TTC549 (cell line): Measurements from ENCODE around the gene MKNK2.
"Not testable (repeated sequence)": the region's sequence is repeated elsewhere in the genome, so short reads cannot be mapped to it uniquely, and the experiment has no call there.

Experiments
- FAIRE-seq: peaks from 2 replicates; lab custom pipeline; 2012; peaks lifted over from hg19 to GRCh38; lab: Jason Lieb, UNC

The MKNK2 gene

DNA sequence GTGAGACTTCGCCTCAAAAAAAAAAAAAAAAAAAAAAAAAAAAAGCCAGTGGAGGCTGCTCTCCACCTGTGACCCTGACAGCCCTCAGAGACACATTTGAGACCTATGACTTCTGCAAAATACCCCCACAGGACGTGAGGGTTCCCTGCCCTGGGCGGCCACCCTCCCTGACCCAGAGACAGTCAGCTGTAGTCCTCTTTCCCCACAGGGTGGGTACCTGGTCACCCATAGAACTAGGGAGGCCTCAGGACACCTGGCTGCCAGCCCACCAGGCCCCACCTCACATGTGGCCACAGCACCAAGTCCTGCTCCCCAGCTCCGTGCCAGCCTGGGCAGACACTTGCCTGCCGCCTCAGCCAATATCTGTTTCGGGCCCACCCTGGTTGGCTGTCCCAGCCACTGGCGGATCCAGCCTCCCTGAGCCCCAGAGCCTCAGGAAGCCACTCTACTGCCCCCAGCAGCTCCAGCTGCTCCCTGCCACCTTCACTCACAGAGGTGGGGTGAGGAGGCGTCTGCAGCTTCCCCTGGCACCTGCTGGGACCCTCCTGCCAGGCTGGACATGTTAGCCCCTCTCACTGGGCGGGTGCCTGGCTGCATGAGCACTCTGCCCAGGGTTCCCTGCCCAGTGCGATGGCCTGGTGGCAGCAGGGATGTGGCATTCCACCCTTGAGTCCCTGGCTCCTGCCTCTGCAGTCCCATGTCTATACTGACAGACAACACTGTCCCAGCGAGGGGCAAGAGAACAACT lies 6.9 kb downstream of the MKNK2 start:
- no peak for FAIRE-seq

GRCh38 chr19:2043251-2043641 lies 7.8 kb downstream of the MKNK2 start:
- no peak for FAIRE-seq

DNA sequence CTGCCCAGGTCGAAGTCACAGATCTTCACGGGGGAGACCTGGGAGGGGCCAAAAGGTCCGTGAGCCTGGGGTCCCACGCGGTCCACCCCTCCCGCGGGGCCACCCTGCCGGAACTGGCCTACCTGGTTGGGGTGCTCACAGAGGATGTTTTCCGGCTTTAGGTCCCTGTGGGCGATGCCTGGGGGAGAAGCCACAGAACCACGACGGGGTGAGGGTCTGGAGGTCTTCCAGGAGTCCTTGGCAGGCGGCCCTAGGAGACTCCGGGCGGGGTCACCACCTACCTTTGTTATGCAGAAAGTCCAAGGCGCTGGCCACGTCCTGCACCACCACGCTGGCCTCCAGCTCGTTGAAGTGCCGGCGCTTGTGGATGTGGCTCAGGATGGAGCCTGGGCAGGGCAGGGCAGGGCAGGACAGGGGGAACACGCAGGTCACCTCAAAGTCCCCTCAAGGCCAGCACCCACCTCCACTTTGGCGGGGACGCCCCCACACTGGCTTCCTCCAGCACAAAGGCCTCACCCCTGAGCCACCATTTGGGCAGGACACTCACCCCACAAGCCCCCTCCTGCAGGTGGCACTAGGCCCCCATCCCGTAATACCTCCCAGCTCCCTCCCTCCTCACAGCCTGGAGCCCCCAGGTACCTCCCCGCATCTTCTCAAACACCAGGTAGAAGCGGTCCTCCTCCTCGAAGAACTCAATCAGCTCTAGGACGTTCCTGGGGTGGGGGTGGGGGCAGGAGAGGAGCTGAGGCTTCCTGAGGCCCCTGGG lies 8.4 kb downstream of the MKNK2 start:
- FAIRE-seq: no peak

DNA sequence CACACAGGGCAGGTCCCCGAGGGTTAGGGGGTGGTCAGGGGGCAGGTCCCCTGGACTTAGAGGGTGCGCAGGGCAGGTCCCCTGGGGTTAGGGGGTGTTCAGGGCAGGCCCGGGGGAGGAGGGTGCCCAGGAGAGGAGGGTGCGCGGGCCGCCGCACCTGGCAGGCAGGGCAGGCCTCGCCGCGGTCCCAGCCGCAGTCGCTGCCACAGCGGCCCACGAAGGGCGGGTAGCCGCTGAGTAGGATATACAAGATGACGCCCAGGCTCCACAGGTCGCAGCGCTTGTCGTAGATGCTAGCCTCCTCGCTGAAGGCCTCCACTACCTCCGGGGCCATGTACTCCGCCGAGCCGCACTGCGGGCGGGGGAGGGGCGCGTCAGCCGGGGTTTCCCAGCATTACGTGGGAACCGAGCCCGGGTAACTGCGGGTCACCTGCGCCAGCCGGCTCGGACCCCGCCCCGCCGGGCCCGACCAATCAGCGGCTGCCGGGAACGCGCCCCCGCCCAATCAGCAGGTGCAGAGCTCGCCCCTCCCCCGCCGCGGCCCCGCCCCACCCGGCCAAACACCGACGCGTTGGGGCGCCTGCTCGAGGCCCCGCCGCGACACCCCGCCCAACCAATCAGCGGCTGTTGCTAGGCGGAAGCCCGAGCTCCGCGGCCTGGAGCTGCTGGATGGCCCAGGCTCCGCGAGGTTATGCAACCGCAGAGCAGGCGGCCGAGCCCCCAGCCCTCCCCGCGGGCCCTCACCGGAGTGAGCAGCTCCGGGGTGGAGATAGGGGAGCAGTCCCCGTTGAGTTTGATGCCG lies 9.2 kb downstream of the MKNK2 start:
- no peak for FAIRE-seq

- FAIRE-seq: no peak
Observed at GRCh38 chr19:2041433-2041682, 9.7 kb downstream of the MKNK2 start.

DNA sequence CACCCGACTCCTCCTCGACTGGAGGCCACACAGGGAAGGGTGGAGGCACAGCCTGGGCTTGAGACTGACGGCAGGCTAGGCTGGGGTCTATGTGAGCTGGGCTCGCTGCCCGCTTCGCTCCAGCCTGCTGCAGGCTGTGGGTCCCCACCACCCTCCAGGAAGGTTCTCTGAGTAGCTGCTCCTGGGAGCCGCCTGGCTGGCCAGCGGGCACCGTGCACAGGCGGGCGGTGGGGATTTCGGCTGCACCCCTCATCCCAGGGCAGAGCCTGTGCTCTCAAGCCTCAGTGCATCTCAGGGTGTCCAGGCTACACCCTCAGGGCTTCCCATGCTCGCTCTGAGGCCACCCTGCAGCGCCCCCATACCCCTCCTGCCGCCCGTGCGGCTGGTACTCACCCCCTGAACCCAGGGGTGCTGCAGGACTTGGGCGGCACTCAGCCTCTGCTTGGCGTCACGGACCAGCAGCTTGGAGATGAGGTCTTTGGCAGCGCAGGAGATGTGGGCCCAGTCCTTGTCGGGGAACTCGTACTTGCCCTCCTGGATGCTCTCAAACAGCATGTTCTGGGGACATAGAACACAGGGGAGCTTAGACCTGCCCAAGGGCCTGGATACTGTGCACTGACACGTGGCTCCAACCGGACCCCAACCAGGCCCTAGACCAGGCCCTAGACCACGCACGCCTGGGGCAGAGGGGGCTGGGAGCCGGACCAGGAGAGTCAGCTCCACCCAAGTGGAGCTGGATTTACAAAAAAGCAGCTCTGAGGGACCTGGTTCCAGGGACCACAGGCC lies 10.2 kb downstream of the MKNK2 start:
- FAIRE-seq: no peak

GRCh38 chr19:2039959-2040646 lies 10.9 kb downstream of the MKNK2 start:
- no peak for FAIRE-seq

DNA sequence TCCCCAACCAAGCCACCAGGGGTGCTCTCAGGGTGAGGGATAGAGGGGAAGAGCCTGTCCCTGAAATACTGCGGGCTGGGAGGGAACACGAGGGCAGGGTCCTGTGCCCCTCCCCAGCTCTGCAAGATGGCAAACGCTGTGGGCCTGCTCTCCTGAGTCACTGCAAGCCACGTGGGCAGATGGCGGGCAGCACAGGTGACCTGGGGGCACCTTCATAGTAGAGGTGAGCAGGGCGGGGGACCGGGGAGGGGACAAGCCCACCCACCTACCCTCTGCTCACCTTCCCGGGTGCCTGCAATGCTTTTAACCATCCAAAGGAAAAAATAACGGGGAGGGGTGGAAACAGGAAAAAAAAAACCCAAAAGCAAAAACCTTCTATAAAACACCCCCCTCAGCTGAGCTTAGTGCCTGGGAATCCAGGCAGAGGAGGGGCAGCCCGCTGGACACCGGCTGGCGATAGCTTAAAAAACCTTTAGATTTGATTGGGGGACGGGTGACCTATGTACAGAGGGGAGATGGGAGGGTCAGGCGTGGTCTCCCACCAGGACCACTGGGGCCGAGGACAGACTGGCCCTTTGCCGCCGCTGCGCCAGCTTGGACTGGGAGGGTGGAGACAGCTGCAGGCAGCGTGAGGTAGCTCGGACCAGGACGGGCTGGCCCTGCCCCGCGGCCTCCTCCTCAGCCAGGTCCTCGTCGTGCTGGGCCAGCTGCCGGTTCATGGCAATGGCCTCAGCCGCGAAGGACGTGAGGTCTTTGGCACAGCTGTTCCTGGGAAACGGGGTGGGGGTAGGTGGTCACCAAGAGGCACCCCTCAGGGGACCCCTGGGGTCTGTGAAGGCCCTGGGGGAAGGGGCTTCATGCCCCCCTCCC lies 11.7 kb downstream of the MKNK2 start:
- FAIRE-seq: no peak

GRCh38 chr19:2038284-2039088 lies 12.6 kb downstream of the MKNK2 start:
- FAIRE-seq: no peak

GRCh38 chr19:2037651-2038255 lies 13.3 kb downstream of the MKNK2 start:
- FAIRE-seq: no peak

DNA sequence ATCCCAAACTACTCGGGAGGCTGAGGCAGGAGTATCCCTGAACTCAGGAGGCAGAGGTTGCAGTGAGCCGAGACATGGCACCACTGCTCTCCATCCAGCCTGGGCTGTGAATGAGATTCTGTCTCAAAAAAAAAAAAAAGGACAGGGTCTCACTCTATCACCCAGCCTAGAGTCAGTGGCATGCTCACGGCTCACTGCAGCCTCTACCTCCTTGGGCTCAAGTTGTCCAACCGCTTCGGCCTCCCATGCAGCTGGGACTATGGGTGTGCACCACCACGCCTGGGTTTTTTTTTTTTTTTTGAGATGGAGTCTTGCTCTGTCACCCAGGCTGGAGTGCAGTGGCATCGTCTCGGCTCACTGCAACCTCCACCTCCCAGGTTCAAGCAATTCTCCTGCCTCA lies 14.6 kb downstream of the MKNK2 start:
- FAIRE-seq: no peak

GRCh38 chr19:2035590-2035991 lies 15.5 kb downstream of the MKNK2 start:
- no peak for FAIRE-seq

DNA sequence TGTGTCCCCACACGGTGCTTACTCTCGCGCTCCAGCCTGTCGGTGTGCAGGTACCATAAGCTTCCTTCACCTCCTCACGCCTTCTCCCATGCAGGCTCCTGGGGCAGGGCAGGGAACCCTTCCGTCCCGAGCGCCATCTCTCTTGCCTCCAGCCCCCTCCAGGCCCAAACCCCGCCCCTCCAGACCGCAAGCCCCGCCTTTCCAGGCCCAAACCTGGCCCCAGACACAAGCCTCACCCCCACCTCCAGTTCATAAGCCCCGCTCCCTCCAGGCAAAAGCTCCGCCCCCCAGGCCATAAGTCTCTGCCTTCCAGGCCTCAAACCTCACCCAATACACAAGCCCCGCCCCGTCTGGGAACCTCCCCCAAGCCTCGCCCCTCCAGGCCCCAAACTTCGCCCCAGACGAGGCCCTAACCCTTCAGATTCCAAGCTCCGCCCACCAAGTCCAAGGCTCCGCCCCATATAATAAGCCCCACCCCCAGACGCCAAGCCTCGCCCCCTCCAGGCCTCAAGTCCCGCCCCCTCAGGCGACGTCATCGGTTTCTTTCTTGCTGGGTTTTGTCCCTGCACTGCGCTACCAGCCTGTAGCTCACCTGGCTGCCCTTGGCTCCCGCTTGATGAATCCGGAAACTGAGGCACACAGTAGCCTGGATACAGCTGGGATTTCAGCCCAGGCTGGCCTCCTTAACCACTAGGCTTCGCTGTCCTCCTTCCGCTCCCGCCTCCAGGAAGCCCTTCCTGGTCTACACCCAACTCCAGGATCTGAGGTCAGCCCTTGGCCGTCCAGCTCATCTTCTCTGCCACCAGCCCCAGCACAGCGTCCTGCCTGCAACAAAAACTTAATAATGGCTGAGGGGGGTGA lies 16.1 kb downstream of the MKNK2 start:
- no peak for FAIRE-seq

DNA sequence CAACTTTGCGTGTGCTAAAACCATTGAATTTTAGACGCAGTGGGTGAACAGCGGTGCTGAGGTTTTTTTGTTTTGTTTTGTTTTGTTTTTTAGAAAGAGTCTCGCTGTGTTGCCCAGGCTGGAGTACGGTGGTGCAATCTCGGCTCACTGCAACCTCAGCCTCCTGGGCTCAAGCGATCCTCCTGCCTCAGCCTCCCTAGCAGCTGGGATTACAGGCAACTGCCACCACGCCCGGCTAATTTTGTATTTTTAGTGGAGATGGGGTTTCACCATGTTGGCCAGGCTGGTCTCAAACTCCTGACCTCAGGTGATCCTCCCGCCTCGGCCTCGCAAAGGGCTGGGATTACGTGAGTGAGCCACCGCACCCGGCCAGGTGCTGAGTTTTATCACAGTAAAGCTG lies 16.8 kb downstream of the MKNK2 start:
- FAIRE-seq: not testable (repeated sequence)

- no peak for FAIRE-seq
Observed at GRCh38 chr19:2033825-2034159, 17.3 kb downstream of the MKNK2 start.

GRCh38 chr19:2033115-2033824 lies 17.8 kb downstream of the MKNK2 start:
- FAIRE-seq: no peak

DNA sequence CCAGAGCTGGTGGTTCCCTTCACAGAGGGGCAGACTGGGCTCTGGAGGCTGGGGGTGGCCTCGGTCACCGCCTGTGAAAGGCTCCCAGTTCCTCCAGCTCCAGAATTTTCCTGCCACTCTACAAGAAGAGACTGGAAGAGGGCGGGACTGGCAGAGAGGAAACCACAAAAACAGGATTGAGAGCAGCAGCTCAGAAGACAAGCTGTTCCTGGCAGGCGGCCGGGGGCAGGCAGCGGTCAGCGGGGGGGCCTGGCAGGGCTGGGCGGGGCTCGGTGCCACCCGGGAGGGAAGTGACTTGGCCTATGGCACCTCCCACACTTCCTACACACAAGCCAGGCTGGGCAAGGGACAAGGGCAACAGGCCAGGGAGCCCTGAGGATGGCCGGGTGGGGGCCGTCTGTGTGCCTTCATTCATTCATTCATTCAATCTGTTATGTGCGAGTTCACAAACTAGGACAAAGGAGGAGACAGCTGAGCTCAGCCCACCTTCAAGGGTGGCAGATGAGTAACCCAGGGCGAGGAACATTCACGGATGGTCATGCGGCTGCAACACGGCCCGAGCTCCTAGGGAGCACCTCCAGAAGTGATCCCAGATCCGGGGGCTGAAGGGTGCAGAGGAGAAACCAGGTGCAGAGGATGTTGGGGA lies 18.6 kb downstream of the MKNK2 start:
- no peak for FAIRE-seq

GRCh38 chr19:2027361-2027760 lies 23.7 kb downstream of the MKNK2 start:
- no peak for FAIRE-seq
